Mammary epithelial cell (primary cell): ENCODE data around the gene DRG1.

Experiments
- EZH2 ChIP-seq: IDR thresholded peaks from 2 replicates; pipeline ENCODE4 v1.6.1; 2012; ENCODE audit warnings: low read length, inconsistent platforms, borderline replicate concordance
- TF ChIP-seq, protein P1 (sequence below), 2 donors: IDR thresholded peaks in 1 of 2; conservative IDR thresholded peaks in 1 of 2; 2 replicates each; pipeline ENCODE4 v1.5.1; 2011 to 2012; ENCODE audit warnings: inconsistent platforms in 2 of 2, low read length in 2 of 2, mild to moderate bottlenecking in 2 of 2, control low read depth in 1 of 2, low read depth in 1 of 2; ENCODE audit not compliant: insufficient read depth in 1 of 2; ENCODE audit errors: extremely low read depth in 1 of 2

DNA sequence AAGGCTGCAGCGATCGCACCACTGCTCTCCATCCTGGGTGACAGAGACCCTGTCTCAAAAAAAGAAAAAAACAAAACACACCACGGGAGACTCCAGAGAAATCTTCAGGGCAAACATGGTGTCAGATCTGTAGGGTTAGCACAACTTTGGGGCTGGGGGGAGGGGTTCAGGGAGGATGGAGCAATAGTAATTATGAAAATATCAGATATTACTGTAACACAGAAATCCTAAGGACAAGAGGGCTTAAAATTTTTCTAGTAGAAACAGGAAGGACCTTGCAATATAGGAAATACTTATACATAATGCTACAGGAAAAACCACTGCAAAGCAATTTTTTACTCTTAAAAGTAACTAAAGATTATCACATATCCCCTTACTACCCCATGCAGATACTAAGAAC is 76.4 kb downstream of the DRG1 start:
- TF ChIP-seq EZH2: no peak
- TF ChIP-seq, protein P1, sequence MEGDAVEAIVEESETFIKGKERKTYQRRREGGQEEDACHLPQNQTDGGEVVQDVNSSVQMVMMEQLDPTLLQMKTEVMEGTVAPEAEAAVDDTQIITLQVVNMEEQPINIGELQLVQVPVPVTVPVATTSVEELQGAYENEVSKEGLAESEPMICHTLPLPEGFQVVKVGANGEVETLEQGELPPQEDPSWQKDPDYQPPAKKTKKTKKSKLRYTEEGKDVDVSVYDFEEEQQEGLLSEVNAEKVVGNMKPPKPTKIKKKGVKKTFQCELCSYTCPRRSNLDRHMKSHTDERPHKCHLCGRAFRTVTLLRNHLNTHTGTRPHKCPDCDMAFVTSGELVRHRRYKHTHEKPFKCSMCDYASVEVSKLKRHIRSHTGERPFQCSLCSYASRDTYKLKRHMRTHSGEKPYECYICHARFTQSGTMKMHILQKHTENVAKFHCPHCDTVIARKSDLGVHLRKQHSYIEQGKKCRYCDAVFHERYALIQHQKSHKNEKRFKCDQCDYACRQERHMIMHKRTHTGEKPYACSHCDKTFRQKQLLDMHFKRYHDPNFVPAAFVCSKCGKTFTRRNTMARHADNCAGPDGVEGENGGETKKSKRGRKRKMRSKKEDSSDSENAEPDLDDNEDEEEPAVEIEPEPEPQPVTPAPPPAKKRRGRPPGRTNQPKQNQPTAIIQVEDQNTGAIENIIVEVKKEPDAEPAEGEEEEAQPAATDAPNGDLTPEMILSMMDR (conservative IDR thresholded peaks at IDR 0.05 in 1 of 2, IDR thresholded peaks at IDR 0.05 in 1 of 2; ENCODE audit: extremely low read depth in 1 of 2, insufficient read depth in 1 of 2, low read depth in 1 of 2, low read length in 2 of 2): no peak
